GM18507 (cell line): ENCODE data around the gene PODXL.

Source experiments
- DNase-seq: peaks from one replicate; pipeline ENCODE4 v3.0.0; 2011; ENCODE audit warnings: low read depth; ENCODE audit not compliant: insufficient read length; ENCODE audit errors: extremely low spot score
- FAIRE-seq: peaks from 2 replicates; lab custom pipeline; 2011; peaks lifted over from hg19 to GRCh38; lab: Jason Lieb, UNC

PODXL gene

GRCh38 chr7:131568970-131569369 is 12.5 kb upstream of the PODXL start:
- no peak for DNase-seq
- FAIRE-seq, result no peak

- DNase-seq (no peak), FAIRE-seq (no peak)
Observed at GRCh38 chr7:131568510-131568909, 12.1 kb upstream of the PODXL start.

- no peak for FAIRE-seq
- no peak for DNase-seq
Observed at GRCh38 chr7:131564640-131565039, 8.2 kb upstream of the PODXL start.

- no peak for DNase-seq
- FAIRE-seq, result no peak
Observed at GRCh38 chr7:131563918-131564317, 7.5 kb upstream of the PODXL start.

- FAIRE-seq (no peak), DNase-seq (no peak)
Observed at GRCh38 chr7:131562941-131563340, 6.5 kb upstream of the PODXL start.

- DNase-seq, result no peak
- FAIRE-seq, result no peak
Observed at GRCh38 chr7:131560061-131560460, 3.6 kb upstream of the PODXL start.

GRCh38 chr7:131557652-131558385 is 1.4 kb upstream of the PODXL start:
- no peak for DNase-seq
- FAIRE-seq, result no peak

- FAIRE-seq (no peak), DNase-seq (no peak)
Observed at GRCh38 chr7:131556909-131557651, 652 bp upstream of the PODXL start.

GRCh38 chr7:131555552-131556052 is 826 bp downstream of the PODXL start:
- DNase-seq (no peak), FAIRE-seq (no peak)

- FAIRE-seq, result no peak
- DNase-seq, result no peak
Observed at GRCh38 chr7:131554880-131555516, 1.4 kb downstream of the PODXL start.

GRCh38 chr7:131553931-131554330 is 2.5 kb downstream of the PODXL start:
- DNase-seq (no peak), FAIRE-seq (no peak)

- no peak for FAIRE-seq
- DNase-seq, result no peak
Observed at GRCh38 chr7:131552053-131552452, 4.4 kb downstream of the PODXL start.

GRCh38 chr7:131550846-131551245 is 5.6 kb downstream of the PODXL start:
- FAIRE-seq (no peak), DNase-seq (no peak)

- FAIRE-seq, result no peak
- no peak for DNase-seq
Observed at GRCh38 chr7:131548371-131548770, 8.1 kb downstream of the PODXL start.

- DNase-seq, result no peak
- no peak for FAIRE-seq
Observed at GRCh38 chr7:131547589-131547988, 8.8 kb downstream of the PODXL start.

GRCh38 chr7:131546583-131547141 is 9.8 kb downstream of the PODXL start:
- FAIRE-seq, result no peak

GRCh38 chr7:131546126-131546525 is 10.3 kb downstream of the PODXL start:
- FAIRE-seq (no peak), DNase-seq (no peak)

More at GRCh38 chr7:131546583-131547141, 9.8 kb downstream of the PODXL start:
- peak; percentile 35 for DNase-seq

- FAIRE-seq (no peak), DNase-seq (no peak)
Observed at GRCh38 chr7:131544449-131545301, 11.8 kb downstream of the PODXL start.

- DNase-seq (no peak), FAIRE-seq (no peak)
Observed at GRCh38 chr7:131544021-131544420, 12.4 kb downstream of the PODXL start.
